ENCODE results near the gene JARID2. TPM values are rescaled to one million over a fixed set of nuclear protein-coding genes. Genes with fewer than 3 reads are reported as not detected.

JARID2 gene
- total and polyA plus RNA-seq, 2 of the 8 experiments (the other 6 are each of a cell fraction or from before 2014, with no cell fraction given) = 60.1 to 239 TPM

DNA sequence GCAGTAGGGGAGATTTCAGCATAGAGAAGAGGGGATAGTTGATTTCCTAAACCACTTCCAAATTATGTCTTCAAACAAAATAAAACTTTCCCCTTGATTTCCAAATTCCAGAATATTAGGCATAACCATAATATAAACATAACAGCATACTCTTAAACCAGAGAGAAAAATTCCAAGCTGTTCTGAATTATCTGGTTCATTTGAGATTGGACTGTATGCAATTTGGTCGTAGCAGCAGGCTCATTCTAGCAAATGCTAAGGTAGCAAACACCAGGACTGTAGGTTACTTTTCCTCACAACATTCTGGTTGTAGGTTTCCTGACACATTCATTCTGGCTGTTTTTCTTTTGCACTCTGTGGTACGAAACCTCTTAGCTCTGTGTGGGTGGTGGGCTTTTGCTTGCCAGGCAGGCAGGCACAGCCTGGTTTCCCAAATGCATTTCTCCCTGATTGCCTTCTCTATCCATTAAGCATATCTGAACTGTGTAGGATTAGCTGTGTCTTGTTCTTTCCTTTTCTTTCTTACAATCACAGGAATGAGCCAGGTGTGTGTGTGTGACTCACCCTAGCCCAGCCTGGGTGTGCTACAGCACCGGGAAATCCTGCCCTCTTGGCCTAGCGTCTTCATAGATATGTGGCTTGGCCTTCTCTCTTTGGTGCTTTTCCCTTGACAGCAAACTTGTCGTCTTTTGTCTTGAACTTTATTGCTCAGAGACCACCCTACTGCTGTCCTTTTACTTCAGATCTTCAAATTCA is 77.1 kb downstream of the JARID2 start:
- Histone ChIP-seq H3K23ac (ENCODE audit: insufficient read length) (no peak overlapping the region), H3K4me3 (ENCODE audit: extremely low read depth in 1 of 4, insufficient read depth in 2 of 4, low read depth in 3 of 4, low read length in 4 of 4) (no peak overlapping the region), H4K8ac (ENCODE audit: extremely low read depth, insufficient read depth, low read length) (no peak overlapping the region), H3K4me2 (ENCODE audit: insufficient read depth in 1 of 2, low read depth in 2 of 2, low read length in 2 of 2) (no peak overlapping the region; a peak in 2 of 4 replicates), H2AFZ (ENCODE audit: low read length) (no peak overlapping the region), H3K18ac (ENCODE audit: extremely low read depth, low read length) (0 out of 2 replicates have a peak overlapping the region, but pooled peaks have one; percentile 4), H4K91ac (replicated peaks; ENCODE audit: insufficient read length, low read length) (no peak overlapping the region), H3K9me3 (ENCODE audit: insufficient read depth in 2 of 2, low read depth in 1 of 2, low read length in 1 of 2) (no peaks in the 10 kb centered on the region), H4K20me1 (replicated peaks in 1 of 2; ENCODE audit: control insufficient read depth in 1 of 2, insufficient read depth in 2 of 2, low read length in 2 of 2) (peaks cover 51 to 77% of the 10 kb centered on the region in 2 experiments), H2BK12ac (ENCODE audit: low read depth, low read length) (no peak overlapping the region), H3K27ac (ENCODE audit: low read depth, low read length) (no peak overlapping the region), H3K79me1 (ENCODE audit: low read depth, low read length) (peaks cover 2% of the 10 kb centered on the region), H3K79me2 (ENCODE audit: control insufficient read depth in 1 of 2, insufficient read depth in 2 of 2, low read length in 2 of 2) (peaks cover 84 to 99% of the 10 kb centered on the region in 2 experiments), H2AK5ac (ENCODE audit: low read depth, low read length) (no peak overlapping the region), H3K36me3 (ENCODE audit: control insufficient read depth in 2 of 4, insufficient read depth in 4 of 4, low read length in 3 of 4) (peaks cover 0 to 4% (median 0%) of the 10 kb centered on the region in 4 experiments; a peak in 1 of 8 replicates), H2BK20ac (ENCODE audit: low read length) (no peak overlapping the region), H4K5ac (ENCODE audit: insufficient read length, low read depth, low read length) (no peak overlapping the region), H2BK120ac (replicated peaks; ENCODE audit: low read depth, low read length) (no peak overlapping the region), H2BK5ac (ENCODE audit: low read depth, low read length) (peak overlapping the region; percentile 15; the same call in 1 of the 2 replicates), H3K4ac (replicated peaks; ENCODE audit: insufficient read length, low read depth, low read length) (no peak overlapping the region), H3K14ac (ENCODE audit: insufficient read length) (no peak overlapping the region), H3K56ac (replicated peaks; ENCODE audit: insufficient read length, low read depth, low read length) (no peak overlapping the region), H3K23me2 (ENCODE audit: low read depth, low read length) (no peaks in the 10 kb centered on the region), H3K27me3 (replicated peaks in 1 of 4; ENCODE audit: control insufficient read depth in 3 of 4, extremely low read depth in 1 of 4, insufficient read depth in 3 of 4, low read length in 3 of 4) (no peaks in the 10 kb centered on the region), H2BK15ac (ENCODE audit: low read length) (no peak overlapping the region), H3K9ac (replicated peaks in 1 of 4; ENCODE audit: extremely low read depth in 1 of 4, low read depth in 3 of 4, low read length in 3 of 4) (no peak overlapping the region), H3K4me1 (replicated peaks in 1 of 4; ENCODE audit: control insufficient read depth in 3 of 4, insufficient read depth in 4 of 4, low read length in 3 of 4) (peaks cover 4 to 30% (median 20%) of the 10 kb centered on the region in 4 experiments)
- no peak for TF ChIP-seq HDAC6 (IDR thresholded peaks at IDR 0.05; ENCODE audit: low read depth, low read length)
- 0 out of 3 replicates have a peak, but pooled peaks of 1 of the 2 experiments have one; percentile 26 for TF ChIP-seq POLR2A (IDR thresholded peaks at IDR 0.05; ENCODE audit: control extremely low read depth in 1 of 2, low read depth in 2 of 2, low read length in 2 of 2)
- TF ChIP-seq POLR2AphosphoS5 (IDR thresholded peaks at IDR 0.05; ENCODE audit: low read depth, low read length) = 0 out of 2 replicates have a peak, but pooled peaks have one; percentile 28
- WGBS, 2 experiments (ENCODE audit: extremely low coverage in 1 of 2, insufficient coverage in 1 of 2, insufficient read length in 1 of 2, insufficient replicate concordance in 2 of 2, low coverage in 1 of 2, low lambda C conversion rate in 2 of 2, missing lambda C conversion rate in 1 of 2) = 84% methylated on average over 5 of the region's 5 CpGs; no CpG with 5 or more reads in 1 of the 2 experiments
- DNase-seq (ENCODE audit: low read depth in 1 of 2, low spot score in 2 of 2) (peak in 1 of 2 experiments; percentile 43), FAIRE-seq (no peak)
- ChIA-PET CTCF (ENCODE audit: partially characterized antibody) (interaction anchor here (1.1 to 1.3 kb wide), 2 partner anchors 18 to 824 kb away, joined by 3 read pairs; no protein-coding TSS in a partner anchor), POLR2A (ENCODE audit: partially characterized antibody) (interaction anchor here (0.8 to 3.5 kb wide), 2 partner anchors 9 to 26 kb away, joined by 3 to 15 read pairs; no protein-coding TSS in a partner anchor)
